IMR-90 (cell line): ENCODE data around the gene TRABD2A. TPM values are rescaled to one million over a fixed set of nuclear protein-coding genes. Genes with fewer than 3 reads are reported as not detected.

Experiments
- ATAC-seq: fragments of 200-7000 bp; cut with Tn5 transposase; 2 replicates; pipeline ENCODE4 v1.9.1; 2020; ENCODE audit warnings: low read depth, mild to moderate bottlenecking, moderate library complexity
- BruUV-seq: library from RNA; stranded (reverse); fragments of 400-500 nt; replicated peaks from 2 replicates; lab custom pipeline; 2021; lab: Mats Ljungman, UMichigan
- CTCF ChIA-PET: fragments of 300-600 bp; formaldehyde crosslinking; extraction: SDS; loops from one replicate; lab custom pipeline; 2021; ENCODE audit warnings: antibody characterized with exemption; lab: Yijun Ruan, JAX
- POLR2A ChIA-PET: fragments of 300-600 bp; sonication (Branson Sonifier 250); formaldehyde crosslinking; loops from one replicate; lab custom pipeline; 2022; ENCODE audit warnings: antibody characterized with exemption; ENCODE audit not compliant: unreplicated experiment; lab: Charles Lee
- DNase-seq: peaks from one replicate; pipeline ENCODE4 v3.0.0; 2013
- H2AFZ ChIP-seq: replicated peaks from 2 replicates; pipeline ENCODE3; 2013; ENCODE audit warnings: low read length, mild to moderate bottlenecking; ENCODE audit not compliant: poor library complexity
- H2AK5ac ChIP-seq: 2 replicates; pipeline ENCODE4 v1.6.1; 2013; ENCODE audit warnings: low read depth, low read length, inconsistent platforms
- H2AK9ac ChIP-seq: replicated peaks from 2 replicates; pipeline ENCODE3; 2013; ENCODE audit warnings: mild to moderate bottlenecking, low read depth, low read length, moderate library complexity; ENCODE audit not compliant: poor library complexity
- H2BK120ac ChIP-seq: 2 replicates; pipeline ENCODE4 v1.6.1; 2013; ENCODE audit warnings: low read depth, low read length, inconsistent platforms
- H2BK15ac ChIP-seq: 3 replicates; pipeline ENCODE4 v1.6.1; 2013; ENCODE audit warnings: low read depth, low read length, inconsistent platforms
- H2BK20ac ChIP-seq: 2 replicates; pipeline ENCODE4 v1.6.1; 2013; ENCODE audit warnings: low read depth, mild to moderate bottlenecking, inconsistent platforms, low read length, moderate library complexity
- H2BK5ac ChIP-seq: 2 replicates; pipeline ENCODE4 v1.6.1; 2013; ENCODE audit warnings: mild to moderate bottlenecking, low read depth, low read length, inconsistent platforms; ENCODE audit not compliant: poor library complexity, severe bottlenecking
- H3K14ac ChIP-seq: replicated peaks from 2 replicates; pipeline ENCODE4 v1.6.1; 2013; ENCODE audit warnings: low read depth, low read length, inconsistent platforms
- H3K18ac ChIP-seq: 2 replicates; pipeline ENCODE4 v1.6.1; 2013; ENCODE audit warnings: low read depth, low read length, control low read depth
- H3K23ac ChIP-seq: 2 replicates; pipeline ENCODE4 v1.6.1; 2013; ENCODE audit warnings: low read depth, low read length, inconsistent platforms
- H3K27ac ChIP-seq: 2 replicates; pipeline ENCODE4 v1.5.1; 2013; ENCODE audit warnings: mild to moderate bottlenecking, control low read depth, low read length; ENCODE audit not compliant: insufficient read depth
- H3K27me3 ChIP-seq: 2 replicates; pipeline ENCODE4 v1.6.1; 2013; ENCODE audit warnings: low read length; ENCODE audit not compliant: control insufficient read depth, insufficient read depth
- H3K36me3 ChIP-seq: 2 replicates; pipeline ENCODE4 v1.6.1; 2013; ENCODE audit warnings: low read length, mixed read lengths; ENCODE audit not compliant: control insufficient read depth, insufficient read depth
- H3K4ac ChIP-seq: 2 replicates; pipeline ENCODE4 v1.6.1; 2013; ENCODE audit warnings: low read depth, low read length, inconsistent platforms
- H3K4me1 ChIP-seq: 2 replicates; pipeline ENCODE4 v1.6.1; 2013; ENCODE audit warnings: low read length, mixed read lengths; ENCODE audit not compliant: control insufficient read depth, insufficient read depth
- H3K4me2 ChIP-seq: 2 replicates; pipeline ENCODE4 v1.6.1; 2013; ENCODE audit warnings: low read depth, mild to moderate bottlenecking, control low read depth, low read length, moderate library complexity
- H3K4me3 ChIP-seq: 2 replicates; pipeline ENCODE4 v1.5.1; 2013; ENCODE audit warnings: low read depth, mild to moderate bottlenecking, control low read depth, low read length, moderate library complexity; ENCODE audit not compliant: insufficient read depth
- H3K56ac ChIP-seq: 2 replicates; pipeline ENCODE4 v1.6.1; 2013; ENCODE audit warnings: low read length, inconsistent platforms; ENCODE audit not compliant: insufficient read depth; ENCODE audit errors: extremely low read depth
- H3K79me1 ChIP-seq, 2 experiments: 2 replicates each; pipeline ENCODE4 v1.6.1; 2013; ENCODE audit warnings: low read length in 2 of 2, inconsistent platforms in 1 of 2, low read depth in 1 of 2
- H3K9ac ChIP-seq: 2 replicates; pipeline ENCODE4 v1.6.1; 2013; ENCODE audit warnings: low read depth, low read length, control low read depth
- H3K9me1 ChIP-seq: 2 replicates; pipeline ENCODE4 v1.6.1; 2013; ENCODE audit warnings: low read length, inconsistent platforms; ENCODE audit not compliant: insufficient read depth
- H3K9me3 ChIP-seq: 2 replicates; pipeline ENCODE4 v1.6.1; 2013; ENCODE audit warnings: low read length; ENCODE audit not compliant: control insufficient read depth, insufficient read depth
- H4K20me1 ChIP-seq: 2 replicates; pipeline ENCODE4 v1.6.1; 2013; ENCODE audit warnings: low read length, inconsistent platforms; ENCODE audit not compliant: insufficient read depth
- H4K5ac ChIP-seq: 2 replicates; pipeline ENCODE4 v1.6.1; 2013; ENCODE audit warnings: mild to moderate bottlenecking, low read depth, low read length, control low read depth
- H4K8ac ChIP-seq, 2 experiments: 2 replicates each; pipeline ENCODE4 v1.6.1; 2013; ENCODE audit warnings: low read depth in 2 of 2, low read length in 2 of 2, control low read depth in 1 of 2, inconsistent platforms in 1 of 2
- H4K91ac ChIP-seq: 2 replicates; pipeline ENCODE4 v1.6.1; 2013; ENCODE audit warnings: low read depth, low read length, inconsistent platforms; ENCODE audit not compliant: insufficient read depth
- MAZ ChIP-seq: IDR thresholded peaks from 2 replicates; pipeline ENCODE4 v1.6.1; 2012; ENCODE audit warnings: low read depth, mild to moderate bottlenecking, low read length, improper control_type of control experiment, moderate library complexity, borderline replicate concordance
- POLR2A ChIP-seq: IDR thresholded peaks from 2 replicates; pipeline ENCODE4 v1.6.1; 2012; ENCODE audit warnings: mild to moderate bottlenecking, low read depth, low read length
- SMC3 ChIP-seq: fragments of 150-350 bp; IDR thresholded peaks from 2 replicates; pipeline ENCODE4 v1.6.1; 2016; ENCODE audit warnings: low read depth, mild to moderate bottlenecking, antibody characterized with exemption, low read length, moderate library complexity
- WGBS, 2 experiments: methylation state at CpG; one replicate each; pipeline versions ENCODE4 v1.1.5 to v1.1.7; 2013; ENCODE audit warnings: missing lambda C conversion rate in 2 of 2; ENCODE audit not compliant: insufficient read length in 1 of 2; ENCODE audit errors: extremely low coverage in 2 of 2; 5-methylcytosine and 5-hydroxymethylcytosine counted together
- dilution Hi-C: fragments of 300-500 bp; cut with HindIII; formaldehyde crosslinking; loops from one replicate; pipeline ENCODE4 v1.14.3; 2018; ENCODE audit warnings: low sequenced_read_pairs; ENCODE audit not compliant: unreplicated experiment
- in situ Hi-C: fragments of 300-500 bp; cut with MboI; formaldehyde crosslinking; loops from 3 replicates; pipeline ENCODE4 v1.14.3; 2019; ENCODE audit warnings: low sequenced_read_pairs, inconsistent platforms, mixed read lengths
- intact Hi-C: fragments of 100-400 bp; cut with micrococcal nuclease; formaldehyde crosslinking; loops from 2 replicates; pipeline ENCODE4 v1.10.0; 2022
- polyA plus RNA-seq, 3 experiments: library from polyadenylated mRNA; depleted of rRNA; stranded (reverse); fragments of >200 nt; gene quantifications; 2 replicates each; pipeline ENCODE4 v1.2.3, GENCODE V29; 2012; ENCODE audit warnings: low replicate concordance in 1 of 3
- total RNA-seq: library from RNA; depleted of rRNA; stranded (reverse); fragments of >200 nt; gene quantifications from 2 replicates; pipeline ENCODE4 v1.2.3, GENCODE V29; 2012

Gene TRABD2A
- total and polyA plus RNA-seq, 2 of the 4 experiments (the other 2 are of a cell fraction) = 17.6 to 20.3 TPM

DNA sequence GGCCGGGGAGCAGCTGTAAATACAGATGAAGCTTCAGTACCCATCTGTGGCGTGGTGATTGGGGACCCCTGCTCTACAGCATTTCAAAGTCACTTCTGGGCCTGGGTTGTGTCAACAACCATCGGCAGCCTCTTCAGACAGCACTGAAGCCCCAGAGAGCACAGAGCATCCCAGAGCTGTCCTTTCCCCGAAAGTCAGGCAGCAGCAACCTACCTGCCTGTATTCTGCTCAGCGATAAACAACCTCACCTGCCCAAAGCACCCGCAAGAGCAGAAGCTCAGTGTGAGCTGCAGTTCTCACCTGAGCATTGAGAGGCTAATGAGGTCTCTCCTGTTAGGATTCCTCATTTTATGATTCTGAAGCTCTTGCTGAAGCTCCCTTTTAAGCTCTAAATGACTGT lies 19.3 kb downstream of the TRABD2A start:
- TF ChIP-seq POLR2A (no peak), MAZ (no peak), SMC3 (no peak)
- Histone ChIP-seq H3K79me1 (peaks cover 27 to 30% of the 10 kb centered on the region in 2 experiments), H3K9ac (no peak overlapping the region), H4K8ac (no peak overlapping the region), H3K36me3 (no peaks in the 10 kb centered on the region), H3K27ac (no peak overlapping the region), H2AFZ (no peak overlapping the region), H3K18ac (no peak overlapping the region), H4K20me1 (no peaks in the 10 kb centered on the region; the same call in 1 of the 2 replicates), H4K5ac (no peak overlapping the region), H2BK20ac (no peak overlapping the region), H2BK5ac (no peak overlapping the region), H2BK15ac (no peak overlapping the region), H3K56ac (no peak overlapping the region), H3K4me3 (no peak overlapping the region), H3K27me3 (no peaks in the 10 kb centered on the region), H3K9me3 (no peaks in the 10 kb centered on the region), H3K4me2 (no peak overlapping the region), H3K4me1 (peaks cover 2% of the 10 kb centered on the region), H3K9me1 (no peaks in the 10 kb centered on the region), H2AK9ac (no peak overlapping the region), H4K91ac (no peak overlapping the region), H3K4ac (no peak overlapping the region), H3K23ac (no peak overlapping the region), H2AK5ac (no peak overlapping the region), H3K14ac (no peak overlapping the region), H2BK120ac (no peak overlapping the region)
- intact Hi-C loops = no loop called here
- WGBS, 2 experiments = 76% methylated on average over 2 of the region's 6 CpGs; no CpG with 5 or more reads in 1 of the 2 experiments
- ATAC-seq = no peak
- BruUV-seq = no TSS peak
- in situ Hi-C loops = loop anchor here (25.0 kb wide), 1 partner anchor 824 kb away; no protein-coding TSS in a partner anchor
- CTCF ChIA-PET = interaction anchor here (0.8 to 1.0 kb wide), 2 partner anchors 20 to 120 kb away, joined by 3 read pairs; no protein-coding TSS in a partner anchor
- POLR2A ChIA-PET = no interaction called here
- dilution Hi-C loops = no loop called here
- no peak for DNase-seq
